Mesendoderm (in vitro differentiated cells): Measurements from ENCODE around the gene NMRK2.

Experiments used
- DNase-seq: peaks from one replicate; pipeline ENCODE4 v3.0.0; 2013
- H2AK5ac ChIP-seq: 2 replicates; pipeline ENCODE4 v1.6.1; 2013; ENCODE audit warnings: low read length, inconsistent platforms
- H2BK120ac ChIP-seq: 2 replicates; pipeline ENCODE4 v1.6.1; 2013; ENCODE audit warnings: low read depth, mild to moderate bottlenecking, low read length, moderate library complexity, mixed read lengths
- H2BK15ac ChIP-seq: replicated peaks from 2 replicates; pipeline ENCODE4 v1.6.1; 2013; ENCODE audit warnings: low read depth, mild to moderate bottlenecking, moderate library complexity
- H2BK5ac ChIP-seq: 2 replicates; pipeline ENCODE4 v1.6.1; 2013; ENCODE audit warnings: low read length, inconsistent platforms
- H3K18ac ChIP-seq: 2 replicates; pipeline ENCODE4 v1.6.1; 2013; ENCODE audit warnings: mild to moderate bottlenecking, low read length, mixed read lengths
- H3K23ac ChIP-seq: one replicate; pipeline ENCODE4 v1.6.1; 2013; ENCODE audit warnings: low read length
- H3K27ac ChIP-seq: 2 replicates; pipeline ENCODE4 v1.5.1; 2013; ENCODE audit warnings: low read depth, mild to moderate bottlenecking, inconsistent platforms, low read length, moderate library complexity
- H3K27me3 ChIP-seq: 2 replicates; pipeline ENCODE4 v1.6.1; 2013; ENCODE audit warnings: low read length, control low read depth, mild to moderate bottlenecking, inconsistent platforms; ENCODE audit not compliant: insufficient read depth, poor library complexity
- H3K36me3 ChIP-seq: 2 replicates; pipeline ENCODE4 v1.6.1; 2013; ENCODE audit warnings: low read length, inconsistent platforms; ENCODE audit not compliant: control insufficient read depth, insufficient read depth
- H3K4ac ChIP-seq: one replicate; pipeline ENCODE4 v1.6.1; 2013; ENCODE audit warnings: low read depth, mild to moderate bottlenecking, low read length, moderate library complexity
- H3K4me1 ChIP-seq: 2 replicates; pipeline ENCODE4 v1.6.1; 2013; ENCODE audit warnings: low read depth, low read length, inconsistent platforms; ENCODE audit not compliant: control insufficient read depth
- H3K4me2 ChIP-seq: 2 replicates; pipeline ENCODE4 v1.6.1; 2013; ENCODE audit warnings: low read length
- H3K4me3 ChIP-seq: 2 replicates; pipeline ENCODE4 v1.5.1; 2013; ENCODE audit warnings: mild to moderate bottlenecking, low read length
- H3K56ac ChIP-seq: one replicate; pipeline ENCODE4 v1.6.1; 2013; ENCODE audit warnings: low read length
- H3K79me1 ChIP-seq: 2 replicates; pipeline ENCODE4 v1.6.1; 2013; ENCODE audit warnings: low read length, inconsistent platforms
- H3K79me2 ChIP-seq: 2 replicates; pipeline ENCODE4 v1.6.1; 2013; ENCODE audit warnings: mild to moderate bottlenecking, low read length; ENCODE audit not compliant: control insufficient read depth, insufficient read depth
- H3K9ac ChIP-seq: 2 replicates; pipeline ENCODE4 v1.6.1; 2013; ENCODE audit warnings: low read length, inconsistent platforms
- H4K5ac ChIP-seq: one replicate; pipeline ENCODE4 v1.6.1; 2013; ENCODE audit warnings: low read length
- H4K8ac ChIP-seq: one replicate; pipeline ENCODE4 v1.6.1; 2013; ENCODE audit warnings: low read depth, mild to moderate bottlenecking, control low read depth, low read length, moderate library complexity
- WGBS: extraction: QIAGEN DNeasy Blood & Tissue Kit; methylation state at CpG from one replicate; pipeline ENCODE4 v1.1.7; 2013; ENCODE audit warnings: low lambda C conversion rate, missing lambda C conversion rate; ENCODE audit not compliant: insufficient coverage; ENCODE audit errors: extremely low coverage; 5-methylcytosine and 5-hydroxymethylcytosine counted together

NMRK2 gene

DNA sequence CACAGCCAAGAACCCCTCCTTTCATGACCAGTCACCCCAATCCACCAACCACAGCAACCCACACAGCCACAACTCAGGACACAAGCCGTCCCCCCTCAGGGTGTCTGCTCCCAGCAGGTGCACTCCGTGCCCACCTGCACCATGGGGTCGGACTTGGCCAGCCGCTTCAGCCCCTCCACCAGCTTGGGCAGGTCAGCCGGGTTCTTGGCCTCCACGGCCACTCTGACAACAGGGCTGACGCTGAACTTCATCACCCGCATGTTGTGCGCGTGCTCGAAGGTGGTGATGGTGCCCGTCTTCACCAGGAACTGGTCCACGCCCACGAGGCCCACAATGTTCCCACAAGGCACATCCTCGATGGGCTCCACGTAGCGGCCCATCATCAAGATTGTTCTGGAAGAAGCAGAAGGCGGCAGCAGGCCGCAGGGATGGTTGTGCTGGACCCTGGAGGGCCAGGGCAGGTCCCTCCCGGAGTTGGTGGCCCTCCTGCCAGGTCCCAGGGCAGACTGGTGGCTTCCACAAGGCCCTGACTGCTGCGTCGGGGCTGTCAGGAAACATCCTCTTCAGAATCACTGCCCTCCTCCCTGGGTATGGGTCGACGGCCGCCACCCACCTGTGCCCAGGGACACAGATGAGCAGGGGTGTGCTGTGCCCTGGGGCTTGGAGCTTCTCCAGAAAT is 46.9 kb downstream of the NMRK2 start:
- Histone ChIP-seq H4K8ac (no peak overlapping the region), H2BK5ac (no peak overlapping the region), H3K27ac (no peak overlapping the region), H2BK15ac (no peak overlapping the region), H3K4ac (no peak overlapping the region), H3K79me1 (peaks cover 45% of the 10 kb centered on the region), H3K27me3 (no peaks in the 10 kb centered on the region), H2AK5ac (no peak overlapping the region), H4K5ac (no peak overlapping the region), H3K18ac (no peak overlapping the region), H3K9ac (no peak overlapping the region), H3K4me1 (no peaks in the 10 kb centered on the region), H3K56ac (no peak overlapping the region), H3K4me2 (no peak overlapping the region), H3K79me2 (peaks cover 71% of the 10 kb centered on the region), H3K23ac (no peak overlapping the region), H2BK120ac (no peak overlapping the region), H3K36me3 (peaks cover 73% of the 10 kb centered on the region), H3K4me3 (no peak overlapping the region)
- no CpG with 5 or more reads among the region's 25 CpGs for WGBS
- DNase-seq: no peak

GRCh38 chr19:3980353-3981251 is 47.7 kb downstream of the NMRK2 start:
- H3K18ac ChIP-seq: no peak overlapping the region
- H4K8ac ChIP-seq: no peak overlapping the region
- H2AK5ac ChIP-seq: no peak overlapping the region
- no peak overlapping the region for H3K4ac ChIP-seq
- H3K9ac ChIP-seq: no peak overlapping the region
- H3K4me1 ChIP-seq: no peaks in the 10 kb centered on the region
- H2BK15ac ChIP-seq: no peak overlapping the region
- no peak overlapping the region for H2BK5ac ChIP-seq
- no peak overlapping the region for H4K5ac ChIP-seq
- H3K79me2 ChIP-seq: peaks cover 75% of the 10 kb centered on the region
- H2BK120ac ChIP-seq: no peak overlapping the region
- DNase-seq: no peak
- peaks cover 44% of the 10 kb centered on the region for H3K79me1 ChIP-seq
- H3K27ac ChIP-seq: no peak overlapping the region
- peak overlapping the region; percentile 33 for H3K23ac ChIP-seq
- WGBS: no CpG with 5 or more reads among the region's 31 CpGs
- H3K36me3 ChIP-seq: peaks cover 71% of the 10 kb centered on the region
- no peaks in the 10 kb centered on the region for H3K27me3 ChIP-seq
- H3K4me2 ChIP-seq: no peak overlapping the region
- no peak overlapping the region for H3K56ac ChIP-seq
- H3K4me3 ChIP-seq: no peak overlapping the region

- H3K56ac ChIP-seq: no peak overlapping the region
- no peak overlapping the region for H2BK120ac ChIP-seq
- H3K36me3 ChIP-seq: peaks cover 66% of the 10 kb centered on the region
- no peak overlapping the region for H3K18ac ChIP-seq
- peaks cover 2% of the 10 kb centered on the region for H3K4me1 ChIP-seq
- H3K27me3 ChIP-seq: no peaks in the 10 kb centered on the region
- no peak overlapping the region for H2AK5ac ChIP-seq
- no peak overlapping the region for H3K4ac ChIP-seq
- H3K23ac ChIP-seq: no peak overlapping the region
- H3K4me2 ChIP-seq: no peak overlapping the region
- H4K5ac ChIP-seq: no peak overlapping the region
- H3K79me1 ChIP-seq: peaks cover 41% of the 10 kb centered on the region
- peak overlapping the region; percentile 6 for H3K9ac ChIP-seq
- H3K27ac ChIP-seq: no peak overlapping the region
- H3K79me2 ChIP-seq: peaks cover 75% of the 10 kb centered on the region
- no peak overlapping the region for H4K8ac ChIP-seq
- H2BK5ac ChIP-seq: no peak overlapping the region
- DNase-seq: no peak
- no CpG with 5 or more reads among the region's 10 CpGs for WGBS
- no peak overlapping the region for H3K4me3 ChIP-seq
- H2BK15ac ChIP-seq: no peak overlapping the region
Observed at GRCh38 chr19:3981373-3981735, 48.5 kb downstream of the NMRK2 start.

DNA sequence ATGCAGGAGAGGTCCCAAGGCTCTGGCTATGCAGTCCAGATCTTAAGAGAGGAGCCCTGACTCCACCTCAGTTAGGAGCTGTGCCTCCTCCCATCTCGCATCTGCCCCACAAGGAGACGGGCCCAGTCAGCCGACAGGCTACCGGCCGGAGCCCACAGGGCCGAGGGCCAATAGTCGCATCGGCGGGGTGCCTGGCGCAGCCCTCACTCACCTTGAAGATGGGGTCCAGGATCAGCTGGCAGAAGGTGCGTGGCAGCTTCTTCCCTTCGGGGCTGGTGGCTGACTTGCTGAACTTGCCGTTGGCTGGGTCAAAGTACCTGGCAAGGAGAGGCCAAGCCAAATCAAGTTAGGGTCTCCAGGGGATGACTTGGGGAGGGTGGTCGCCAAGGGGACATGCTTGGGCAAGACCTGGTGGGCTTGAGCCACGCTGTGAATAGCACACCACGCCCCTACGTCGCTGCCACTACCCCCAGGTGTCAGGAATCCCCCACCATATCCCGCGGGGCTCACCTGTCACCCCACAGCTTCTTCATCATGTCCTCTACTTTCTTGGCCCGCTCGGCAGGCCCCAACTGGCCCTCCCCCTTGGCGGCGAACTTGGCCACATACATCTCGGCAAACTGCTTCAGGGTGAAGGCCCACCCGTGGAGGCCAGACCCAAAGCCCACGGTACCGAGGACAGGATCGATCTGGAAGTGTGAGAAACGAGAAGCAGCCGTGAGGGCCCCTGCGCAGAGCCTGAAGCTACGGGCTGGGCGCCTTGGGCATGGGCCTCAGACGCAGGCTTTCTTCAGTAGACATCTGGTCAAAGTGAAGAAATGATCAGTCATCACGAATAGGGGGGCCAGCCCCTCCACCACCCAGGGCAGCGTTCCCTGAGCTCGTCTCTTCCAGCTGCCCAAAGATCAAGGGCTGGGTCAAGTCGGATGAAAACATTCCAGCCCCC is 49.1 kb downstream of the NMRK2 start:
- Histone ChIP-seq H4K5ac (no peak overlapping the region), H4K8ac (no peak overlapping the region), H3K27me3 (no peaks in the 10 kb centered on the region), H2BK15ac (no peak overlapping the region), H3K27ac (peak overlapping the region; percentile 14), H3K56ac (no peak overlapping the region), H3K9ac (peak overlapping the region; percentile 99), H3K79me2 (peaks cover 75% of the 10 kb centered on the region), H3K23ac (no peak overlapping the region), H3K79me1 (peaks cover 35% of the 10 kb centered on the region), H3K4me2 (no peak overlapping the region), H2BK120ac (no peak overlapping the region), H3K4me1 (peaks cover 4% of the 10 kb centered on the region), H3K18ac (no peak overlapping the region), H3K4me3 (no peak overlapping the region), H3K36me3 (peaks cover 60% of the 10 kb centered on the region), H3K4ac (no peak overlapping the region), H2BK5ac (no peak overlapping the region), H2AK5ac (no peak overlapping the region)
- WGBS: no CpG with 5 or more reads among the region's 39 CpGs
- no peak for DNase-seq

GRCh38 chr19:3982701-3983541 is 50.1 kb downstream of the NMRK2 start:
- H3K4me3 ChIP-seq: no peak overlapping the region
- no peak overlapping the region for H4K8ac ChIP-seq
- H3K4me2 ChIP-seq: peak overlapping the region; percentile 32
- H3K23ac ChIP-seq: no peak overlapping the region
- H3K4me1 ChIP-seq: peaks cover 5% of the 10 kb centered on the region
- no CpG with 5 or more reads among the region's 40 CpGs for whole genome bisulfite sequencing
- H3K79me1 ChIP-seq: peaks cover 29% of the 10 kb centered on the region
- peaks cover 51% of the 10 kb centered on the region for H3K36me3 ChIP-seq
- H3K9ac ChIP-seq: peak overlapping the region; percentile 99
- H2BK15ac ChIP-seq: no peak overlapping the region
- no peak overlapping the region for H4K5ac ChIP-seq
- H3K18ac ChIP-seq: no peak overlapping the region
- no peak overlapping the region for H2BK5ac ChIP-seq
- no peak overlapping the region for H3K27ac ChIP-seq
- H2AK5ac ChIP-seq: no peak overlapping the region
- H3K56ac ChIP-seq: peak overlapping the region; percentile 19
- H3K27me3 ChIP-seq: no peaks in the 10 kb centered on the region
- no peak overlapping the region for H3K4ac ChIP-seq
- peak; percentile 66 for DNase-seq
- peaks cover 68% of the 10 kb centered on the region for H3K79me2 ChIP-seq
- no peak overlapping the region for H2BK120ac ChIP-seq
